ENCODE measurements around the gene ST6GALNAC5. TPM values are rescaled to one million over a fixed set of nuclear protein-coding genes. Genes with fewer than 3 reads are reported as not detected.
A peak's percentile ranks its signal among the peaks of the same experiment; 100 is the strongest.
"Not testable (repeated sequence)": the region's sequence is repeated elsewhere in the genome, so short reads cannot be mapped to it uniquely, and the experiment has no call there.

Gene ST6GALNAC5
- total RNA-seq (10 to 100 TPM in 4 of 7 donors, 1 to 10 TPM in 3; 4.6 to 21.0 (median 11.4) TPM), polyA plus RNA-seq (1 to 10 TPM; 2.9 to 4.5 TPM)
- long read RNA-seq, donor 1, transcript ST6GALNAC5-202 (5 exons, 3,751 nt): major isoform, 11 of 15 reads
- long read RNA-seq, donor 1, partial matches to known transcripts: 1 of 15 reads
- long read RNA-seq, donor 1, other reads (novel, unspliced or antisense): 1 of 15 reads
- long read RNA-seq, donor 2: 0 reads
- long read RNA-seq, donor 3, partial matches to known transcripts: 0 of 2 reads
- long read RNA-seq, donor 3, other reads (novel, unspliced or antisense): 0 of 2 reads

DNA sequence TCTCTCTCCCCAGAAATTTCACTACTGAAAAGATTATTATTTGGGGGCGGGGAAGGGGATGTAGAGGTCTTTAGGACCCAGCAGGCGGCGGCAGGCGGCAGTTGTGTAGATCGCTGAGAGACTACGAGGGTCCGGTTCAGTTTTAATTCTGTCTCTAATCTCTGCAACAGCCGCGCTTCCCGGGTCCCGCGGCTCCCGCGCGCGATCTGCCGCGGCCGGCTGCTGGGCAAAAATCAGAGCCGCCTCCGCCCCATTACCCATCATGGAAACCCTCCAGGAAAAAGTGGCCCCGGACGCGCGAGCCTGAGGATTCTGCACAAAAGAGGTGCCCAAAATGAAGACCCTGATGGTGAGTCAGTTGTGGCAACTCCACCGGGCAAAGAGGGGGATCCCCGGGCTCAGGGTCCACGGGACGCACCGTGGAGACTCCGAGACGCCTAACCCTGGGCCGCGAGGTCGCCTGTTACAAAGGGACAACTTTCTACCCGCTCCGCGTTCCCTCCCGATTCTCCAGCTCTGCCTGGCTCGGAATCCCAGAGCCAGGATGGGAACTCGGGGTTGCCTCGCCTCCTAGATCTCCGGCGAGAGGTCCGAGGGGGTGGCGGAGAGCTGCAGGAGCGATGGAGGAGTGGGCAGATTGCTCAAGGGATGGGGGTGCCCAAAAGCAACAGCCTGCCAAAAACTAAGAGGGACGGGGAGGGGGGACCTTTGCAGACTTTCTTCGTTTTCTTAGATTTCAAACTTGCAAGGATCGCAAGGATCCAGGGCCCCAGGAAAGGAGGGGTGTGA lies at the start of gene ST6GALNAC5:
TSS of gene ST6GALNAC5 (plus strand) at position 139 of the 789 bp plus-strand sequence.
- TF ChIP-seq POLR2A (IDR thresholded peaks at IDR 0.05): no peak
- TF ChIP-seq CTCF (IDR thresholded peaks at IDR 0.05): no peak
- TF ChIP-seq EP300 (IDR thresholded peaks at IDR 0.05): no peak
- H3K9me3 ChIP-seq: no peaks in the 10 kb centered on the region
- no peaks in the 10 kb centered on the region for H3K36me3 ChIP-seq
- intact Hi-C loops (cut with DNase I): no loop called here
- H3K4me1 ChIP-seq (ENCODE audit: insufficient read depth): peaks cover 2% of the 10 kb centered on the region
- H3K27ac ChIP-seq: peak within 1 kb of the TSS; percentile 5 to 65
- H3K4me3 ChIP-seq: peak within 1 kb of the TSS; percentile 39
- peak; percentile 22 to 44 (median 43) for DNase-seq
- WGBS, 3 donors: 0 to 1% (median 1%) methylated on average over 49 to 50 of the region's 50 CpGs
- no peaks in the 10 kb centered on the region for H3K27me3 ChIP-seq

DNA sequence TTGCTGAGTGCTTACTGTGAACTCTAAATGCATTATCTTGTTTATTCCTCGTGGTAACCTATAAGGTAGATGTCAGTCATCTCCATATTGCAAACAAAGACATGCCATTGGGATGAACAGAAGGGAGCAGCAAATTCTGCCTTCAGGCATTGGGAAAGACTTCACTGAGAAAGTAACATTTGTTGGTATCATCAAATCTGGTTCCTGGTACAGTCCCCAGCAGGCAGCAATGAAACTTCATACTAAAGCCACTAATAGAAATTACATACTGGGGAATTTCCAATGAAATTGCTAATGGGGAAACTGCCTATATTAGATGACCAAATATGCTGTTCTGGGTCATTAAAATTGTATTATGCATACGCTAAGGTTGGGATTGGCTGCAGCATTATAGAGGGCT lies 47.3 kb upstream of the ST6GALNAC5 start:
- Histone ChIP-seq H3K4me1 (ENCODE audit: insufficient read depth) (no peaks in the 10 kb centered on the region), H3K36me3 (no peaks in the 10 kb centered on the region), H3K4me3 (no peak overlapping the region), H3K27ac (no peak overlapping the region), H3K9me3 (no peaks in the 10 kb centered on the region), H3K27me3 (no peaks in the 10 kb centered on the region)
- intact Hi-C loops (cut with DNase I): no loop called here
- no peak for DNase-seq
- WGBS, 3 donors: 78 to 80% (median 79%) methylated on average over 2 of the region's 2 CpGs
- TF ChIP-seq POLR2A (IDR thresholded peaks at IDR 0.05): no peak

DNA sequence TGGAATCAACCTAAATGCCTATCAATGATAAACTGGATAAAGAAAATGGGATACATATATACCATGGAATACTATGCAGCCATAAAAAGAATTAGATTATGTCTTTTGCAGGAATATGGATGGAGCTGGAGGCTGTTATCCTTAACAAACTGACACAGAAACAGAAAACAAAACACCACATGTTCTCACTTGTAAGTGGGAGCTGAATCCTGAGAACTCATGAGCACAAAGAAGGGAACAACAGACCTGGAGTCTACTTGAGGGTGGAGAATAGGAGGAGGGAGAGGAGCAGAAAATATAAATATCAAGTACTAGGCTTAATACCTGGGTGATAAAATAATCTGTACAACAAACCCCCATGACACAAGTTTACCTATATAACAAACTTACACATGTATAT lies 44.3 kb upstream of the ST6GALNAC5 start:
- H3K4me3 ChIP-seq; H3K27ac ChIP-seq; H3K36me3 ChIP-seq; H3K27me3 ChIP-seq; intact Hi-C loops (cut with DNase I); DNase-seq; H3K9me3 ChIP-seq; H3K4me1 ChIP-seq (ENCODE audit: insufficient read depth): not testable (repeated sequence)

DNA sequence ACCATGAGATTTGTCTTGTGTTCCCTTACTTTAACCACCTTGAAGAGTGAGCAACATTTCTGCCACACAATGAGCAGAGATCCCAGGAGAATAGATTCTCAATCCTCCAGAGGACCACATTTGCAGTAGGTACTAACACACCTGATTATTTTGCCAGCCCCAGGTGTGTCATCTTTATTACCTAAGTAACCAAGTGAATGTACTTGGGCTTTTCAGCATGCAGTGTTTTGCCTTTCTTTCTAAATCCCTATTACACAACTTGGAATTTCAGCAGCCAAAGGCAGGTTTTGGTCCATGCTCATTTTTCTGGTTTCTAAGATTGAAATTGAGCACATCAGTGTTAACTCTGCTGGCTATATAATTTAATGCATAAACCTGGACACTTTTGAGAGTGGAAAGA lies 43.2 kb upstream of the ST6GALNAC5 start:
- H3K4me1 ChIP-seq (ENCODE audit: insufficient read depth): no peaks in the 10 kb centered on the region
- TF ChIP-seq EP300 (IDR thresholded peaks at IDR 0.05) (no peak), POLR2A (IDR thresholded peaks at IDR 0.05) (no peak), CTCF (IDR thresholded peaks at IDR 0.05) (no peak)
- no peaks in the 10 kb centered on the region for H3K9me3 ChIP-seq
- H3K36me3 ChIP-seq: no peaks in the 10 kb centered on the region
- intact Hi-C loops (cut with DNase I): no loop called here
- H3K4me3 ChIP-seq: no peak overlapping the region
- no peak for DNase-seq
- H3K27me3 ChIP-seq: no peaks in the 10 kb centered on the region
- H3K27ac ChIP-seq: no peak overlapping the region

DNA sequence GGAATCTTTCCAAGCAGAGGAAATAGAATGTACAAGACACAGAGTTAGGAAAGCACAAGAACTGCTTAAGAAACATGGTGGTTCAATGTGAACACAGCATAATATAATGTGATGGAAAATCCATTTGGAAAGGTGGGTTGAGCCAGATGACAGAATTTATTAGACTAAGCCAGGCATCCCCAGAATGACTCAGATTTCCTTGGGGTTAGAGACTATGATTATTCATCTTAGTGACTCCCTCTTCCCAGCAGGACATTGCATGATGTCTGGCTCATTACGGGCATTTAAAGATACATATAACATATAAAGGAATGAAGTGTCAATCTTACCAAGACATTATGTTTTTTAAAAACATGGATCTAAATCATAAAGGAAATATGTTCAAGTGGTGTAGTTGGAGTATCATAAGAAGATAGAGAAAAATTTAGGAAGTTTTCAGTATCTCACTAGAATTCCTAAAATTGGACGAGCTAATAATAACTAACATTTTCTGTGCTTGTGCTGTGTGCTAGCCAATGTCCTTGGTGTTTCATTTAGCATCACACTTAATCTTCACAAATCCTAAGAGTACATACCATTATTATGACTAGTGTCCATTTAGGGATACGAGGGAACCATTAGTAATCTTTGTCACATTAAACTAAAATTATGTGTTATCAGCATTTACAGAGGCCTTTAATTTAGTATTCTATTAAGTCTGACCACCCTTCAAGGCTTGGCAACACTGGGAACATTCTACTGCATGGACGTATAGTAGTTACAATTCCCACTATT lies 41.0 kb upstream of the ST6GALNAC5 start:
- no peak overlapping the region for H3K27ac ChIP-seq
- H3K4me1 ChIP-seq (ENCODE audit: insufficient read depth): no peaks in the 10 kb centered on the region
- intact Hi-C loops (cut with DNase I): no loop called here
- no peak for TF ChIP-seq EP300 (IDR thresholded peaks at IDR 0.05)
- TF ChIP-seq CTCF (IDR thresholded peaks at IDR 0.05): no peak
- no peak for TF ChIP-seq POLR2A (IDR thresholded peaks at IDR 0.05)
- no peaks in the 10 kb centered on the region for H3K36me3 ChIP-seq
- no peak for DNase-seq
- H3K27me3 ChIP-seq: no peaks in the 10 kb centered on the region
- no peak overlapping the region for H3K4me3 ChIP-seq
- H3K9me3 ChIP-seq: no peaks in the 10 kb centered on the region
- WGBS, 3 donors: 45 to 58% (median 57%) methylated on average over 4 of the region's 4 CpGs

Measured in ovary (tissue), 10 donors.